ENCODE results near the gene POLA1.

POLA1 gene

DNA sequence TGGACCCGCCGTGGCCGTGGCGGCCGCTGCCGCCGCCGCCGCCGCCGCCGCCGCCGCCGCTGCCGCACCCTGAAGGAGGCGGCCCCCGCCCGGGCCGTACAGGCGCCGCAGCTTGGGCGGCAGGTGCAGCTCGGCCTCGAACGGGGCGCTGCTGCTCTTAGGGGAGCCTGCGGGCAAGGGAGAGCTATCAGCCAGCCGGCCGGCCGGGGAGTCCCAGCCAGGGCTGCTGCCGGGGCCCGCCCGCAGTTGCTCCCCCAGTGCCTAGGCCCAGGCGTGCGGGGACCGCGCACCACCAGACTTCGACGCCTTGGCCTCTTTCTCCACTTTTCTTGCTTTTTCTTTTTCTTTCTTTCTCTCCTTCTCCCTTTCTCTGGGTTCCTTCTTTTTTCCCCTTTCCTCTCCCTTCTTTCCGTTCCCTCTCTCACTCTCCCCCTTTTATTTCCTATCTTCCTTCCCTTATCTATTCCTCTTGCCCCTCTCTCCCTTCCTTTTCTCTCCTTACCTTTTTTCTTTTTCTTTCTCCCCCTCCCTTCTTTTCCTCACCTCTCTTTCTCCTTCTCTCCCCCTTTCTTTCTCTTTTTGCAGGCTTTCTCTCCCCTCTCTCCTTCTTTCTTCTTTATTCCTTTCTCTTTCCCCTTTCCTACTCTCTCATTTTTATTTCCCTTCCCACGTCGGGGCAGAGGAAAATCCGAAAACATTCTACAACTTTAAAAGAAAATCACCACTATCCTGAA lies 320.1 kb downstream of the POLA1 start:
- DNase-seq: no peak

DNA sequence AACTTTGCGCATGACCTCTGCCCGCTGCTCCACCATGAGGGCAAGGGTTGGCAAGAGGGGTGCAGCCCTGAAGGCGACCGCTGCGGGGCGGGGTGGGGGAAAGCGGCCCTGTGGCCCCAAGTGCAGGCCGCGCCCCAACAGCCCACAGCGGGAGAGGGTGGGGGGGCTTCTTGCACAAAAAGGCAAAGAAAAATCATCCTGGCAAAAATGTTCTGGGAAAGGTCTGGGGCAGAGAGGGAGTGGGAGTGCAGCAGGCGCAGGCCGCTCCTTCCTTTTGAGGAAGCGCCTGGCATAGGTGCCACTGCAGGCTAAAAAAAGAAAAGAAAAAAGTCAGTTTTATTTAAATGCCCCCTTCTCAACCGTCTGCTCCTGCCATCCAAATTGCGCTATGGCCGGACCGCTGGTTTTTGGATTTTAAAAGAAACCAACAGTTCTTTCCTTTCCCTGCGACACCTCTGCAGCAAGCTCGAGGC lies 320.7 kb downstream of the POLA1 start:
- no peak for DNase-seq

DNA sequence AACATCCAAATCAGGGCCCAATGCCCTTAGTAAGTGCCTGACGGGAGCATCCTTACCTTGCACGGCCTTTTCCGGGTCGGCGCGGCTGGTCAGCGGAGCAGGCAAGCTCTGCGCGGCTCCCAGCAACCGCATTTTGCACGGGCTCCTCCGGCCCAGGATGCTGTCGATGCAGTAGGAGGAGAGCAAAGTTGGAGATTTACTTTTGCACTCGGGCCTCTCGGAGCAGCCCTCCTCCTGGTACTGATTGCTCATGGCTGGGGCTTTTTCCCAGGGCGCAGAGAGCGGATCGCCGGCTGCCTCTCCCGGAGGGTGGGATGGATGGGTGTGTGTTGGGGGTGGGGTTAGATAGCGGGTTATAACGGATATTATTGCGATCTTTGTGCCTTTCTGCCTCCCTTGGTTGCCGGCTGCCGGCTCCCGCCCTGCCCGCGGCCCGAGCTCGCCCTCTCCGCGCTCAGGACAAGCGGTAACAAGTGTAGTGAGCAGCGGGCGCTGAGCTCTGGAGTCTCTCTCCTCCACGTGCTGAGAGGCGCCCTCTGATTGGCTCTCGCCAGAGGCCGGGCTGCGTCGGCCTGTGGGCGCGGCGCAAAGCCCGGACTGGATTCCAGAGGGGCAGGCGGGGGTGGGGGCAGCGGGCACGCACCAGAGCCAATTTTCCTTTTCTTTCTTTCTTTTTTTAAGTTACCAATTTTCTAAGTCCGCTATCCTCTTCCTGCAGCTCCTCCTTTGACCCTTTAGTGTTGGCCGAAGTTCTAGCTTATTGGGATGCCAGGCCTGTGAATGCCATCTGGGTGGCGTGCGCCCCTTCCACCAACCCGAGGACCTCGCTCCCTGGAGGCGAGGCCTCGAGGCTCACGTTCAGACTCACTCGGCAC lies 322.0 kb downstream of the POLA1 start, which contains the start of gene ARX:
TSS of gene ARX (minus strand) at position 480 of the 875 bp plus-strand sequence. CDS start at position 252, 228 bp downstream.
- DNase-seq: no peak

DNA sequence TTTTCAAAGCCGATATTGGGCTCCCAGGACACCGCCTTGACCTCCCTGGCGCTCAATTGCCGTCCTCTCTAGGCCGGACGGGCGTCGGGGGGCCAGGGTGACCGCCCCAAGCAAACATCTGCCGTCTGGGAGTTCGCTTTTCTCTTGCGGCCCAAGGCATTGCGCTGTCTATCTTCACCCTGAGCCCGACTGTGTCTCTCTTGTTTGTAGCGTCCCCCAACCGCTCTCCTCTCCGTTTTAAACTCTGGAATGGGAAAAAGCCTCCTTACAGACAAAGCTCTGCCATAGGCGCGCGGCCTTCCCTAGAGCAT lies 322.6 kb downstream of the POLA1 start:
- DNase-seq: no peak

DNA sequence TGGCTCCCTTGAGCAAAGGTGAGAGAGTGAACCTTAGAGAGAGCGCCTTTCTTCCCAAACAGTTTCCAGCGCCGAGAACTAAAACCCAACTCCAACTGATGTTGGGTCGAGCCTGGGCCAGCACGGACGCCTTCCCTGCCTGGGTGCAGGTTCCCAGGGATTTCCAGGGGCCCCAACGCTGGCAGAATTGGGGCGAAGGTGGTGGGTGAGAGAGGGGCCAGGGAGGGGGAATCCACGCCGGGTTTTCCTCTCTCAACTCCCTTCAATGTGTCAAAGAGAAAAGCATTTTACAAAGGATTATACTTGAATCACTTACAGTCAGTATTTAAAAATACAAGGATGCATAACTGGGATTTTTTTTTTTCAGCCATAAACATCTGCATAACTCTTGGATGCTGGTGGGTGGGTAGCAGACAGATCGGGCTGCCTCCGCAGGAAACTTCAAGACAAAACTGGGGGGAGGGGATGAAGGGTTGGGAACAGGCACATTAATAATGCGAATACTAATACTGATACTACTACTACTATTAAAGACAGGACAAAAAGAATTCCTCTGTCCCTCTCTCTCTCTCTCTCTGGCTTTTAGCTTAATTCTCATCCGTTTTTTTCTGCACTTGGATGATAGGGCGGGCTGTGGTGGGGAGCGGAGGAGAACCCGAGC lies 323.4 kb downstream of the POLA1 start:
- no peak for DNase-seq

DNA sequence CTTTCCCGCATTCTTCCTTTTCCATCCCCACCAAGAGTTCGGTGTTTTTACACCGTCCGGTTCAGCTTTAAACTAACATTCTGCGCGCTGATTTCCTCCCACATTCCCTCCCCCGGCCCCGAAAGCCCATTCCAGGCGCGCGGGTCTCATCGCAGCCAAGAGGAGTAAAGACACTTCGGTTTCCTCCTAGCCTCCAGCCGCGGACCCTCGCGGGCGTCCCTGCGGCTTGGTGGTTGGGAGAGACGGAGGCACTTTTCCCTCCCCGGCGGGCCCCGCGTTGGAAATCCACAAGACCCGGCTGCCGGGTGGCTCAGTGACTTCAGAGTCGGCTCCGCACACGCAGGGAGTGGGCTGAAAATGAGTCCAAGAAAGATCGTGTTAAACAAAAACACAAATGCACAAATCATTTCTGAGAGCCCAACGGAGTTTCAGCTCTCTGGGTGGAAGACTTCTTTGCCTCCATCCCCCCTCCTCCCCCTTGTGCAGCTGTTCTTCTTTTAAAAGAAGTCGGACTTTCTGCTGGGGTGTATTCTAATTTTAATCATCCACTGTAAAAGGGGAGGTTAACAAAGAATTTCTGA lies 324.0 kb downstream of the POLA1 start:
- no peak for DNase-seq

DNA sequence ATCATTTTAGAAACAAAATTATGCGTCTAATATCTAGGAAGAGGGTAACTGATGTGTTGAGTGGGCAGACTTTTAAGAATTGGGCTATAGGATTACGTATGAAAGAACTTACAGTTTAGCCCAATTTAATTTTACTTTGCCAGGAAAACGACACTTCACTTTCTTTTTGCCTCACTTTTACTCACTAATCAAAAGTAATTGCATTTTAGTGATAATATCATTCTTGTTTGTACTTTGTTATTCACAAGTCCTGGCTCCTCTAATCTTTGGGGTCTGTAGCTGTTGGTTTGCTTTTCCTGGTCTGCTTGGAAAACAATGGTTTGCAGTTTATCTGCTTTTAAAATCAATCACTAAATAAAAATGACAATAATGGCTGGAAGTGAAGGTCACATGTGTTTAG lies 325.0 kb downstream of the POLA1 start:
- no peak for DNase-seq

DNA sequence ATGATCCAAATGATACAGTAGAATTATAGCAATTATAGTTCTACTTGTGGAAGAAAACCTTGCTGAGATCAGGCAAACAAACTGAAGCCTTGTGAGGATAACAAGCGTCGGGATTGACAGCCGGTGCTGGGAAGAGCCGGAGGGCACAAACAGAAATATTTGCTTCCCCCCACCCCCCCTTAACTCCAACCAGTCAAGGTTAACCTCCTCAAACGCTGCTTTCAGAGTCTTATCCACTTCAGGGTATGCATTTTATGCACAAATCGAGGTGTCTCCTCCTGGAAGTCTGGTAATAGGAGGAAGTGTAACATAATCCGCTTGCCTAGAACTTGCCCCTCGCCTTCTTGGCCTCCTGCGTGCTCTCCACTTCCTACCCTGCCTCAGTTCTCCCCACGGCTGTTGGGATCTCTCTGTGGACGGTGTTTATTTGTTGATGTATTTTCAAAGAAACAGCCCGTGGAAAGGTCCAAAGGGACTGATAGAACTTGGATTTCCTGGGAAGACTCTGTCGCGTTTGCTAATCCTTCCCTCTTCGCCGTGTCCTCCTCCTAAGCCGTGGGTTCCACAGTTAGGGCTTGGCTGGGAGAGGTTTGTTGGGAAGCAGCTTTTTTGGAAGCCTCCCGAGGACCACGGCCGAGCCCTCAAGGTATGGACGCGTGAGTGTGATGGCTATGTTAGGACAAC lies 326.1 kb downstream of the POLA1 start:
- no peak for DNase-seq

DNA sequence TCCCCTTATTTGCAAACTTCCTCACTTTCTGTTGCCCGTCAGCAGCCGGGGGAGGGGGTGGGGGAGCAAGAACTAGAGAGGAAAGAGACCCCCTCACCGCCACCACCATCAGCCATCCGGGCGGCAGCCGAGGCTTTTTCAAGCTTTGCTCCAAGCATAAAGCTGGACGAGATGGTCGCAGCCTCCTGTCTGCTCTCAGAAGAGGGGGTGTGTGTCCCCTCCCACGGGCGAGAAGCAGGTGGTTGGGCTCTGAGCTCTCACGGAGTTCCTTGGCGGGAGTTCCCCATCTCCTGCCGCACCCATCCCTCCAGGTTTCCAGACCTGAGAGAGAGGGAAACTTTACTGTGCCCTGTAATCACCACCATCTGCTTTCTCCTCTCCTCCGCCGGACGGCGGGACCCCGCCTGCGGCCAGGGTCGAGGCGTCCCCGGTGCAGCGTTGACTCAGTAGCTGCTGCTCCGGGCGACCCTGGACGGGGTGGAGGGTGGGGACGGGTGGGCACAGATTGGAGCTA lies 326.7 kb downstream of the POLA1 start:
- no peak for DNase-seq

DNA sequence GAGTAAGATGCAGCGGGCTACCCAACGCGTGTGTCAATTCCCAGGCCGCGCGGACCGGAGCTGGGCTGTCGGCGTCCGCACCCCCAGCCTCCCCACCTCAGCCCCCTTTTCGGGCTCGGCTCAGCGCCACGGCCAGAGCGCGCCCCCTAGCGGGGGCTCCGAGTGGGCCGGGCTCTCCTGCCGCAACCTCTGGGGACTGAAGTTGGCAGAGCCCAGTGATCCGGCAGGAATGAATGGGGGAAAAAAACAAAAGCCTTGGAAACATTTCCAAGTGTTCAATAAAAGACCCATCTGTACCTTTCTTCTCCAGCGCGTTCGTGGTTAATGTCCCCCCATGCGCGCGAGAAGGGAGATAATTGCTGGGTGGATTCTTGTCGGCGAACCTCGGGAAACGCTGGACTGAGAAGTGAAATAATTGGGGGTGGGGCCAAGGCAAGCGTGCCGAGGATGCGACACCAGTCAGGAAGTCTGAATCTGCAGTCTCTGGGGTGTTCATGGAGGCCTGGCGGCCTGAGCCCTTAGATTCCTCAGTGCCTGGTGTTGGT lies 327.3 kb downstream of the POLA1 start:
- DNase-seq: no peak

DNA sequence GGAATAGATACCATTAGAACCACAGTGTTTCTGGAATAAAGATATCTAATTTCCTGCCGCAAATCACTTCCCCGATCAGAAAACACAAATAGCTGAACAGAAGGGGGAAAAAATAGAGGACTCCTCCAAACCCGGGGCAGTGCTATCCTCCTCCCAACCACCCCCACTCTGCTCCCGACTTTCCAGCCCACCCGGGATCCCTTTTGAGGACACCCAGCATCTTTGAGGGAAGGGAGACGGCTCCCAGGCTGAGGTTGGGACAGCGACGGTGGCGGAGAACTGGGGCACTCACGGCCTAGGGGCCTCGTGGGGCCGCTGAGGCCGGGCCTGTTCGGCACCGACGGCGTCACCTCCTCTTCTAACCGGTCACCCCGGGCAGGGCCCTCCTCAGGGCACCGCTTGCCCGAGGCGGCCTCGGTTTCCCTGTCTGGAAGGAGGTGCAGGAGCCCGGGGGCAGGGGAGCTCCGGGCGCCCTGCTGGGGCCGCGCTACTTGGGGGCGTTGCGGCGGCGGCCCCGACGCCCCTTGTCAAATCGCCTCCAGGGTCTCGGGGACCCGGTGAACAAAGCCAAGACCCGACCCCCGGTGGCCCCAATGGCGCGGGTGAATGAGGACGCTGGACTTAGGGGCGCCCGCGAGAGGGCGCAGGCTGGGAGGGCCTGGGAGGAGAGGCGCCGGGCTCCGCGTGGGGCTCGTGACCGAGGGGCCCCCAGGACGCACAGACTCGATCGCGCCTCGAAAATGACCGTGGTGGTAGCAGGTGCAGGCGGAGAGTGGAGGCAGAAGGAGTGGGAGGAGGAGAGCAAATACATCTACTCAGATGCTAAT lies 329.0 kb downstream of the POLA1 start:
- DNase-seq: no peak

DNA sequence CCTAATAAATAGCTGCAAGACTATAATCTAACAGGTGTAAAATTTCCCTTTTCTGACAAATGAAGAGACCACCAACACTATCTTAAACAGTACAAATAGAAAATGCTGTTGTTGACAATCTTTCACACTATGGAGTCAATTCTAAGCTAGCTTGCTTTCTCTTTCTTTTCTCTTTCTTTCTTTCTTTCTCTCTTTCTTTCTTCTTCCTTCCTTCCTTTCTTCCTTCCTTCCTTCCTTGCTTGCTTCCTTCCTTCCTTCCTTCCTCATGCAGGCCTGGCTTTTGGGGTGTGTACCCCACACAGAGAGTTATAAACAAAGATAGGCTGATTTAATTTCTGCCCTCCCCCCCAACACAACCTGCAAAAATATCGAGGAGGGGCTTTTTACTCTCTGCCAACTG lies 330.2 kb downstream of the POLA1 start:
- no peak for DNase-seq

DNA sequence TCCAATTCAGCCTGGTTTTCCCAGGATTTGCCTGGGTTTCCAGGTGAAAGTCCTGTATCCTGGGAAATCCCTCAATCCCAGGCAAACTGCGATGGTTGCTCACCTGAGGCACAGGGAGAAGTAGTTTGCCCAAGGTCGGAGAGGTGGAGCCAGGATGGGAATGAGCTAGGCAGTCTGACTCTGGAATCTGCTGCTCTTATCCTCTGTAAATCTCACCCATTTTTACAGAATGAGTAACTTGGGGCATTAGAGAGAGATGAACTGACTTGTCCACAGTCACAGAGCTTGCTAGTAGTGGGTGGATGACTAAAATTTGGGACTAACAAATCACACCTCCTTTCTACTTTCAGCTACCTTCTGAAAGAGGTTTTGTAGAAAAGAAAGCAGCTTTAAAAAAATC lies 331.9 kb downstream of the POLA1 start:
- DNase-seq: no peak

DNA sequence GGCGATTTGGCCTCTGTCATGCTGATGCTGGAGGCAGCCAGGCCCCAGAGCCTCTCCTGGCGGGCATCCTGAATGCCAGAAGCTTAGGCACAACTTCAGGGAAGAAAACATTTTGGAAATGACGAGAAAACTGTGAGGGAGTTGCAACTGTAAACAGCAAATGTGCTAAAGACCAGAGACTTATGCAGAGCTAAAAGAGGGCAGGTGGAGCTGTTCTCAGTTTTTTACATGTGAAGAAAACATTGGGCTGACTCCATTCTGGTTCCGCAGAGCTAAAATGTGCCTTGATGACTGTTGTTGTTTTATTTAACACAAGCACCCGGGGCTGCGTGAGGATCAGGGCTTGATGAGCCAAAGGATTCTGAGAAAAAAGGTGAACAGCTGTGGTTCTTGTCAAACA lies 332.9 kb downstream of the POLA1 start:
- DNase-seq: no peak

DNA sequence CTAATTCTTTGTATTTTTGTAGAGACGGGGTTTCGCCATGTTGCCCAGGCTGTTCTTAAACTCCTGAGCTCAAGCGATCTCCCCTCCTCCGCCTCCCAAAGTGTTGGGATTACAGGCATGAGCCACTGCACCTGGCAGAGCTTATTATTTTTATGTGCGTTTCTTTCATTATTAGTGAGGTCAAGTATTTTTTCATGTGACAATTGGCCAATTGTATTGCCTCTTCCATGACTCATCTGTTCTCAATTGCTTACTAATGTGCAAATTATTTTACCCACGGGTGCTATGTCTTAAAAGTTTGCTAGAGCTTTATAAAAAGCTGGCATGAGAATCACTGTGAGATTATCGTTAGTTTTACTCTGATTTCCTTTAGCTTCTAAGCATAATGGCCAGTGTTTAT lies 335.0 kb downstream of the POLA1 start:
- no peak for DNase-seq

DNA sequence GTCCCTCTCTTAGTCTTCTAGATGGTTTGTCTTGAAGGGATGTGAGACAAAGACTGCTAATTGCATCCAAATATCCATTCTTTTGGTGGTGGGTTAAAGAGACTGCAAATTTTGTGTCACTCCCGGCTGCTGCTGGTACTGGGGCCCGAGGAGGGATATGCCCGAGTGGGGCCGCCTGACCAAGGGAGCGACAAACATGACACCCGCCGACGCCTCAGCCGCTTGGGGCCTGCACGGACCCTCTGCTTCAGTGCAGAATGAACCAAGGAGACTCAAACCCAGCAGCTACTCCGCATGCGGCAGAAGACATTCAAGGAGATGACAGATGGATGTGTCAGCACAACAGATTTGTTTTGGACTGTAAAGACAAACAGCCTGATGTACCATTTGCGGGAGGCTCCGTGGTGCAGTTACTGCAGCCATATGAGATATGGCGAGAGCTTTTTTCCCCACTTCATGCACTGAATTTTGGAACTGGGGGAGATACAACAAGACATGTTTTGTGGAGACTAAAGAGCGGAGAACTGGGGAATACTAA lies 335.6 kb downstream of the POLA1 start:
- DNase-seq: no peak

DNA sequence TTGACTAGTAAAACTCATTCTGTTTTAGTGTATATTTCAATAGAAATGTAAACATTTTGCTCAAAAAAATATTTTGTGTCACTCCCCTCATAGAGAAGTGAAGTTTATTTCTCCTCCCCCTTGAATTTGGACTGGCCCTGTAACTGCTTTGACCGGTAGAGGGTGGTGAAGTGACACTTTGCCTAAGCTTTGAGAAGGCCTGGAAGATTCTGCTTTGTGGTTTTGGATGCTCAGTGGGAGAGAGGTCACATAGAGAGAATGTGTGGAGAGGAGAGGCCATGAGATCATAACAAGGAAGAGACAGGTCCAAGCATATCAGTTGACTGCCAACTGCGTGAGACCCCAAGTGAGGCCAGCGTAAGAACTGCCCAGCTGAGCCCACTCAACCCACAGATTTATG lies 341.2 kb downstream of the POLA1 start:
- DNase-seq: no peak

DNA sequence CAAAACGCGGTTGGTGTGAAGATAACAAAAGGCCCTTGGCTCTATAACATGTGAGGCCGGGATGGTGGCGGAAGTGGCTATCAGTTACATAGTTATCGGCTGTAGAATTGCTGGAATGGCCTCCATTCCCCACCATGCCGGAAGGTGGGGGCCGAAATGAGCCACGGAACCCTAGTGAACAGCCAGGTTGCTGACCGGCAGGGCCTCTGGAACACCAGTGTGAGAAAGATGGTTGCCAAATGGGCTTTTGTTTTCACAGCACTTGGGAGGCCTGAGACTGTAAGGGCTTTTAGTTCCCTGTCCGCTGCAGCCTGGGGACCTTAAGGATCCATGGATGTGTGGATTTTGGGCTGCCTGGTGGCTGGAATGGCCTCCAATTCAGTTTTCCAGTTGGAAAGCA lies 345.3 kb downstream of the POLA1 start:
- no peak for DNase-seq

DNA sequence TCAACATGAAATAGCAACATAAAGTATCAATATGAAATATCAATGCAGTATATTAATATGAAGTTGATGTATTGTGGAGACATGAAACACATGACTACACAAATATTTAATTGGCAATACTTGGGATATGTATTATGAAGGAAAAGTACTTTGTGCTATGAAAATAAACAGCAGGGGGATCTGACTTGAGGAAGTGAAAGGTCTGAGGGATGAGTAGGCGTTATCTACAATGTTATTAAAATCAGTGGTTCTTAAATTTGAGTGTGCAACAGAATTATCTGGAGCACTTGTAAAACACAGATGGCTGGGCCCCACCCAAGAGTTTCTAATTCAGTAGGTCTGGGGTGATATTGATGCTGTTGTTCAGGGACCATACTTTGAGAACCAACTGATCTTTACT lies 349.5 kb downstream of the POLA1 start:
- DNase-seq: no peak
